HG03520 (cell line): Measurements from ENCODE around the gene NKAIN4.

ENCODE experiments used
- ATAC-seq: cut with Tn5 transposase; IDR thresholded peaks from one replicate; pipeline ENCODE4 v1.9.1; 2021; ENCODE audit warnings: mild to moderate bottlenecking, moderate library complexity; ENCODE audit not compliant: unreplicated experiment

NKAIN4 gene

DNA sequence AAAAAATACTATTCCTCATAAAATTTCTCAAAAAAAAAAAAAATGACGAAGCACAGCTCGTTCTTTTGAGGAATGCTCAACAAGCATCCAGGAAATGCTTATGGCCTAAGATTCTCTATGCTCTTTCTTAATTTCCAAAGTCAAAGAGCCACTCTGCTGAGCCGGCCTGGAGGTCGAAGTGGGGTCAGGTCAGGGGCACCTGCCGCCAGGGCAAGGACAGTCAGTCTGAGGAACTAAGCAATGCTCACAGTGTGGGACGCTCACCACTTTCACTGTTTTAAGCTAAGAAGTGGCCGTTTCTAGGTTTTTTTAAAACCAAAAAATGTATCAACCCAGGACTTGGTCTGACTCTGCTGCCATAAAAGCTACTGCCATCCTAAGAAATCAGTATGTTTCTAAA, 55.7 kb downstream of the NKAIN4 start:
- ATAC-seq: no peak

DNA sequence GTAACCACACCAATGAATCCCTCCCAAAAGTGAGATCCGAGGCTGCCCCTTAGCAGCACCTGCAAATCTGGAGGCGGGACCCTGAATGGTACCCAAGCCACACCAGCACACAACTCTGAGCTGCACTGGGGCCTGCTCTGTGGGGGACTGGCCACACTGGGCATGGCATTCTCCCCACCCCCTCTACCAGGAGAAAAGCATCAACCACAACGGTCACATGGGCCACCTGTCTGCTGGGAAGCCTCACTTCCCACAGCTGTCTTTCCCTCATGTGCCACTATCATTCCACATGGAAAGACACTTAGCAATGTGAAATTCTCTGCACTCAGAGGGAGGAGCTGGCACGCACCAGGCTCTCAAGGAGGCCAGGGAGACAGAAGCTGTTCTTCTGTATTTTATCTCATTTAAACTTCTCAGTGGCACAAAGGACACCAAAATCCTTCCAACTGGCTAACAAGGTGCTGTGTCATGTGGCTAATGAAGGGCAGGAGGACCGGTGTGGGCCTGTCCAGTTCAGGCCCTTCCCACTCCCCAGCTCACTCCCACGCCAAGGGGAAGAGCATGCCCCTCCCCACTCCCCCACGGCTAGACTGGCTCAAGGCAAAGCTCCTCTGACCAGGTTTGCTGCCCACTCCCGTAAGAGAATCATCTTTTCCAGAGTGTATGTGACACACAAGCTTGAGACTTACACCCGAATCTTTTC, 57.3 kb downstream of the NKAIN4 start:
- ATAC-seq: no peak

DNA sequence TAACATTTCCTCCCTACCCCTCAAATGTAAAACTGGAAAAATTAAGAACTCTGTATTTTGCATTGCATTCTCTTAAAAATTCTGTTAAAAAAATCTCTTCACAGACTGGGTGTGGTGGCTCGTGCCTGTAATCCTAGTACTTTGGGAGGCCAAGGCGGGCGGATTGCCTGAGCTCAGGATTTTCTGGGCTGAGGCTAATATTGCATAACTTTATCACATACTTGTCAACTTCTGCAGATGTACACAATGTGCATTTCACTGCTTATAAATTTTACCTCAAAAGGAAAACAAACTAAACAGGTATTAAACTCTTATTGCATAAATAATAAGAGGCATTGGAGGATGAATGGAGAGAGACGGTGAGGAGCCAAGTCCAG, 59.5 kb downstream of the NKAIN4 start:
- no peak for ATAC-seq

DNA sequence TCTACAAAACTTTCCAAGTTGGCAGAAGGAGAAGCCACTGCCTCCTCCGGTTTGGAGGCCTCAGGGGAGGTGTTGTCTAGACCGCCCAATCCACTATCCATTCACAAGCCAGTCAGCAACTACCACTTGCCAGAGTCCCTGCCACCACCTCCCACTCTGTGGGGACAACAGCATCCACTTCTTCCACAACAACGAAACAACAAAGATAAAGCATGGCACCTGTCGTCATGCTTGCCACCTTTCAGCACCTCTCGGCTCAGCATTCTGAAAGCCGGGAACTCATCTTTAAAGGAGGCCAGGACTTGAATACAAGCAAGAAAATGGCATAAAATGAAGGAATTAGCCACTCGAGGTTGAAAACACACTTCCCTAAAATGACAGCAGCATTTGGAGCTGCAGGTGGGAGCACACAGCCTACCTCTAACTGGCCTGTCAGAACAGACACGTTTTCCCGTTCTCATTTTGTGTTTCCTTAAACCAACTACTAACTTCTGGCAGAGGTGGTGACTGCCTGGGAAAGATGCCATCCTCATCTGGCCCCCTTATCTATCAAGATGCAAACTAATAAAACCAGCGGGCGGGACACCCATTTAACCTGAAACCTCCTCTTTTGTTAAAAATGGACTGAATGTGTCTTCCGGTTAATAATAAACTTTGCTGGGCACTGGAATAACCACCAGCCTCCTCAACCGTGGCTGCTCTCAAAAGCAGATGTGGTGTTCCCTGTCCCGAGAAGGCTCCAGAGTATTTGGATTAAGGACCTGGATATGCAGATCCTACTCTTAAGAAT, 60.1 kb downstream of the NKAIN4 start:
- ATAC-seq: no peak

DNA sequence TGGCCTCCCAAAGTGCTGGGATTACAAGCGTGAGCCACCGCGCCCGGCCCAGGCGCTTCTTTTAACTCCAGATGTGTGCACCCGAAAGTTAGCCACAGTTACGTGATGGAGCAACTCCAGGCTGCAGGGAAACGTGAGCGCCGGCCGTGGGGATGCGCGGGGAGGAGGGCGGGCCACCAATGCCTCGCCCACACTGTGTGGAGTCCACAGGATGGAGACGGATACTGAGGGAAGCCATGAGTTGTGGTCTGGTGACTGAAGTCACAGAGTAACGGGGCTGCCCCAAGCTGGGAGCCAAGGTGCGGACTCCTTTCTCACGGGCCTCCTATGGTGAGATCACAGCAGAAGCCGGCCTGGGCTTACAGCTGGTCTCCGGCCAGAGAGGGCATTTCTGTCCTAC, 61.5 kb downstream of the NKAIN4 start:
- no peak for ATAC-seq

DNA sequence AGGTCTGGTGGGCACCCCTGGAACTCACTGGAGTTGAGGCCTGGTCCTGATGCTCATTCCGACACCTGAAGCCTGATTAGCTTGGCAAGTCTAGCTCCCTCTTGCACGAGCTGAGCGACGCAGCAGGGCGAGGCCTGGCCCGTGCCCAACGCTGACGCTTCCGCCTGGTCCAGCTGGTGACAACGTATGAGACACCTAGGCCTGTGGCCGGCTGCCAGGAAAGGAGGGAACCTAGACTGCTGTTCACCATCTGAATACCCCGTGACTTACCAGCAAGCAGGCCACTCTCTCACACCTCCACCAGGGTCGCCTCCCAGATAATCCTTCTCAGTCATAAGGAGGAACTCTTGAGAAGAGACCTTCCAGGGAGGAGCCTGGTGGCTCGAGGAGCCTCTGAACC, 62.9 kb downstream of the NKAIN4 start:
- ATAC-seq: no peak

DNA sequence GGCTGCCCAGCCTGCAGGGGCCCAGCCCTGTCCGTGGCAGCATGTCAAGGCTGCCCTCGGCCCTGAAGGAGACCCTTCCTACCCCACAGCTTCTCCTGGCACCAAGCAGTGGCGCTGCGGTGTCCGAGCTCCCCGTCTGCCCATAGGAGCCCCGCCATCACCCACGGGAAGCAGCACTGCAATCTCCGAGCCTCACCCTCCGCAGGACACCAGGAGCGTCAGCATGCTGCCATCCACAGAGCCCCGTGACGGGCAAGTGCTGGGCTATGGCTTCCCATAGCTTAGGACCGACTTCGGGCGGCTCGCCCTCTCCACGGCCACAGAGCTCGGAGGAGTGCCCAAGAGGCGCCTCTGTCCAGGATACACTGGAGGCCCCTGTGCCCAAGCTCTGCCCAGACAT, 63.4 kb downstream of the NKAIN4 start:
- no peak for ATAC-seq
